ENCODE results near the gene IL27RA. TPM values are rescaled to one million over a fixed set of nuclear protein-coding genes. Genes with fewer than 3 reads are reported as not detected.
"Not testable (repeated sequence)": the region's sequence is repeated elsewhere in the genome, so short reads cannot be mapped to it uniquely, and the experiment has no call there.

The IL27RA gene
- total and polyA plus RNA-seq, 3 donors from 2014 or later, result 3.5 to 5.2 (median 4.9) TPM

GRCh38 chr19:14021474-14021873 lies 10.1 kb upstream of the IL27RA start:
- Histone ChIP-seq H3K27ac (no peak overlapping the region), H3K27me3 (no peaks in the 10 kb centered on the region), H3K9me3 (no peaks in the 10 kb centered on the region), H3K36me3 (ENCODE audit: low read depth, missing control alignments) (no peaks in the 10 kb centered on the region), H3K4me1 (peaks cover 4% of the 10 kb centered on the region), H3K4me3 (no peak overlapping the region)
- TF ChIP-seq CTCF (IDR thresholded peaks at IDR 0.05), result no peak
- TF ChIP-seq POLR2A (IDR thresholded peaks at IDR 0.05), result no peak
- DNase-seq, result no peak
- intact Hi-C loops (cut with DNase I; ENCODE audit: low total_unique reads), result no loop called here
- WGBS, 2 donors, result 69 to 74% methylated on average over 5 of the region's 5 CpGs

- no peaks in the 10 kb centered on the region for H3K9me3 ChIP-seq
- 88 to 95% methylated on average over 4 of the region's 4 CpGs for WGBS, 2 donors
- intact Hi-C loops (cut with DNase I; ENCODE audit: low total_unique reads), result no loop called here
- H3K27ac ChIP-seq, result no peak overlapping the region
- H3K4me3 ChIP-seq, result no peak overlapping the region
- no peaks in the 10 kb centered on the region for H3K36me3 ChIP-seq (ENCODE audit: low read depth, missing control alignments)
- H3K27me3 ChIP-seq, result no peaks in the 10 kb centered on the region
- TF ChIP-seq CTCF (IDR thresholded peaks at IDR 0.05) (no peak), POLR2A (IDR thresholded peaks at IDR 0.05) (no peak)
- H3K4me1 ChIP-seq, result peaks cover 4% of the 10 kb centered on the region
- no peak for DNase-seq
Measured at GRCh38 chr19:14022469-14022868, 9.1 kb upstream of the IL27RA start.

- Histone ChIP-seq H3K27ac (peak overlapping the region in 1 of 2 donors; percentile 39), H3K36me3 (ENCODE audit: low read depth, missing control alignments) (no peaks in the 10 kb centered on the region), H3K4me3 (no peak overlapping the region), H3K4me1 (peaks cover 4% of the 10 kb centered on the region), H3K27me3 (no peaks in the 10 kb centered on the region), H3K9me3 (no peaks in the 10 kb centered on the region)
- peak; percentile 37 for DNase-seq
- WGBS, 2 donors, result 59 to 62% methylated on average over 9 of the region's 9 CpGs
- intact Hi-C loops (cut with DNase I; ENCODE audit: low total_unique reads), result no loop called here
- no peak for TF ChIP-seq POLR2A (IDR thresholded peaks at IDR 0.05)
- TF ChIP-seq CTCF (IDR thresholded peaks at IDR 0.05), result peak in 2 of 3 experiments; percentile 34 to 37
Measured at GRCh38 chr19:14023404-14024235, 7.9 kb upstream of the IL27RA start.

GRCh38 chr19:14026652-14027192 lies 4.8 kb upstream of the IL27RA start:
- H3K4me3 ChIP-seq; intact Hi-C loops (cut with DNase I; ENCODE audit: low total_unique reads); H3K9me3 ChIP-seq; H3K27ac ChIP-seq; H3K27me3 ChIP-seq; H3K36me3 ChIP-seq (ENCODE audit: low read depth, missing control alignments); DNase-seq: not testable (repeated sequence)
- WGBS, 2 donors, result 93 to 95% methylated on average over 5 of the region's 5 CpGs
- H3K4me1 ChIP-seq, result peaks cover 11% of the 10 kb centered on the region

GRCh38 chr19:14027856-14028450 lies 3.6 kb upstream of the IL27RA start, which contains the start of gene RLN3:
RLN3 (plus strand) TSS chr19:14028148; CDS start chr19:14028205, 57 bp downstream.
- intact Hi-C loops (cut with DNase I; ENCODE audit: low total_unique reads), result no loop called here
- Histone ChIP-seq H3K4me3 (no peak within 1 kb of the TSS), H3K4me1 (peaks cover 13% of the 10 kb centered on the region), H3K9me3 (no peaks in the 10 kb centered on the region), H3K36me3 (ENCODE audit: low read depth, missing control alignments) (no peaks in the 10 kb centered on the region), H3K27me3 (no peaks in the 10 kb centered on the region), H3K27ac (no peak within 1 kb of the TSS)
- 73 to 75% methylated on average over 24 of the region's 24 CpGs for WGBS, 2 donors
- TF ChIP-seq CTCF (IDR thresholded peaks at IDR 0.05), result no peak
- no peak for TF ChIP-seq POLR2A (IDR thresholded peaks at IDR 0.05)
- no peak for DNase-seq

All from testis (tissue), 3 donors.